Right lung (tissue), 5 donors: Measurements from ENCODE around the gene TTR. TPM values are rescaled to one million over a fixed set of nuclear protein-coding genes. Genes with fewer than 3 reads are reported as not detected.

Source experiments
- DNase-seq, 2 donors: peaks; one replicate each; pipeline ENCODE4 v3.0.0-alpha.2; 2013
- polyA plus RNA-seq, 5 donors: library from polyadenylated mRNA; unstranded; fragments of 120-200 nt; gene quantifications; one replicate each; pipeline versions ENCODE4 v1.2.1 to v1.2.3, GENCODE V29; 2013; ENCODE audit warnings: inconsistent platforms in 1 of 5, low replicate concordance in 1 of 5; ENCODE audit not compliant: insufficient read length in 5 of 5, insufficient read depth in 1 of 5

The TTR gene
- polyA plus RNA-seq, 5 donors = 0.30 to 12.0 (median 1.5) TPM; not detected in 1

GRCh38 chr18:31612124-31612523, 20.4 kb downstream of the TTR start:
- no peak for DNase-seq

GRCh38 chr18:31614044-31614443, 22.4 kb downstream of the TTR start:
- DNase-seq = no peak

- DNase-seq = no peak
These were observed 24.9 kb downstream of the TTR start for GRCh38 chr18:31616586-31616985.

- no peak for DNase-seq
These were observed 25.5 kb downstream of the TTR start for GRCh38 chr18:31617031-31617717.

- no peak for DNase-seq
These were observed 27.1 kb downstream of the TTR start for GRCh38 chr18:31618801-31619200.

GRCh38 chr18:31619291-31619690, 27.6 kb downstream of the TTR start:
- no peak for DNase-seq

- DNase-seq = no peak
These were observed 33.4 kb downstream of the TTR start for GRCh38 chr18:31624892-31625640.

- DNase-seq = no peak
These were observed 34.7 kb downstream of the TTR start for GRCh38 chr18:31626409-31626808.

- DNase-seq = no peak
These were observed 38.9 kb downstream of the TTR start for GRCh38 chr18:31630549-31630948.

- DNase-seq = no peak
These were observed 39.8 kb downstream of the TTR start for GRCh38 chr18:31631526-31631925.

- no peak for DNase-seq
These were observed 40.7 kb downstream of the TTR start for GRCh38 chr18:31632356-31632755.

- DNase-seq = no peak
These were observed 42.0 kb downstream of the TTR start for GRCh38 chr18:31633392-31634330.

GRCh38 chr18:31634331-31634713, 42.6 kb downstream of the TTR start:
- DNase-seq = no peak

GRCh38 chr18:31636387-31636786, 44.7 kb downstream of the TTR start:
- no peak for DNase-seq

- DNase-seq = no peak
These were observed 45.8 kb downstream of the TTR start for GRCh38 chr18:31637445-31637844.

- DNase-seq = no peak
These were observed 51.3 kb downstream of the TTR start for GRCh38 chr18:31643003-31643402.

GRCh38 chr18:31645411-31645810, 53.7 kb downstream of the TTR start:
- DNase-seq = no peak

- DNase-seq = no peak
These were observed 54.9 kb downstream of the TTR start for GRCh38 chr18:31646332-31647126.

- peak; percentile 65 to 71 for DNase-seq
These were observed 55.6 kb downstream of the TTR start for GRCh38 chr18:31647127-31647753.
